ENCODE results near the gene XPO6.

- TF ChIP-seq CTCF (IDR thresholded peaks at IDR 0.05) (no peak), POLR2A (IDR thresholded peaks at IDR 0.05) (no peak)
Observed at GRCh38 chr16:28171816-28172215, 39.9 kb downstream of the XPO6 start.
